Right atrium auricular region (tissue), 2 donors: Measurements from ENCODE around the gene UPK2. TPM values are rescaled to one million over a fixed set of nuclear protein-coding genes. Genes with fewer than 3 reads are reported as not detected.

ENCODE experiments used
- DNase-seq: peaks from one replicate; pipeline ENCODE4 v3.0.0-alpha.2; 2019; ENCODE audit warnings: low spot score
- H3K27ac ChIP-seq, 2 donors: fragments of 200-600 bp; sonication (generic); 1 replicate in 1 of 2; 2 replicates in 1 of 2; pipeline ENCODE4 v1.5.1; 2016 to 2019
- H3K27me3 ChIP-seq, 2 donors: fragments of 200-600 bp; sonication (generic); one replicate each; pipeline versions ENCODE4 v1.5.1 to v1.6.0; 2017 to 2019
- H3K36me3 ChIP-seq: fragments of 200-600 bp; sonication (generic); one replicate; pipeline ENCODE4 v1.5.1; 2016
- H3K4me1 ChIP-seq, 2 donors: fragments of 200-600 bp; sonication (generic); one replicate each; pipeline versions ENCODE4 v1.5.1 to v1.6.0; 2017 to 2019
- H3K4me3 ChIP-seq, 2 donors: fragments of 200-600 bp; sonication (generic); 1 replicate in 1 of 2; 2 replicates in 1 of 2; pipeline ENCODE4 v1.5.1; 2017 to 2019; ENCODE audit warnings: mild to moderate bottlenecking in 1 of 2, moderate library complexity in 1 of 2
- H3K9me3 ChIP-seq, 2 donors: fragments of 200-600 bp; sonication (generic); one replicate each; pipeline ENCODE4 v1.5.1; 2019
- total RNA-seq, 2 donors: library from RNA; depleted of rRNA; stranded (reverse); fragments of >200 nt; gene quantifications; one replicate each; pipeline ENCODE4 v1.1.0, GENCODE V29; 2016
- TF ChIP-seq, protein P1 (sequence below), 2 donors: fragments of 200-600 bp; sonication (generic); IDR thresholded peaks; one replicate each; pipeline ENCODE4 v1.5.1; 2019; ENCODE audit warnings: antibody characterized with exemption in 2 of 2

Gene UPK2
- total RNA-seq, 2 donors from 2014 or later: not detected

DNA sequence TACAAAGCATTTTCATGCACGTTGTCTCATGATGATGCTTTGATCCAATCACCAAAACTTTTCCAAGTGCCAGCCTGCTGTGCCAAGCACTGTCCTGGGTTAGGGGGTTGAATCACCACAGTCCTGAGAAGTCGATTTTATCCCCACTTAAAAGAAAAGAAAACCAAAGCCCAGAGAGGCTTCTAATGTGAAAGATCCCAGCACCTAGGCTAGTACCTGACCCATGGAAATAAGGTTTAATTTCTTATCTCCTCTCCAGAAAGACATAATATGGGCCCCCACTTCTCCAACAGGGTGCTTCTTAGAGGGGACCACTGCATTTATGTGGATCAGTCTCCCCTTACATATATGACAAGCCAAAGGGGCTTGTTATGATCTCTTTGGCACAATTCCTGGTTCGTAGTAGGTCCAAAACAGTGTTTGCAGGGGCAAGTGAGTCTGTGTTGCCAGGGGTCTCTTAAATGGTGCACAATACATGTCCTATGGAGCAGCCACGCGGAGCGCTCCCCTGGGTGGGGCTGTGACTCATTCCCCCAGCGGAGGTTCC lies 28.5 kb upstream of the UPK2 start:
- no peaks in the 10 kb centered on the region for H3K36me3 ChIP-seq
- H3K9me3 ChIP-seq: no peaks in the 10 kb centered on the region
- peak overlapping the region in 1 of 2 donors; percentile 82 for H3K4me3 ChIP-seq
- no peaks in the 10 kb centered on the region for H3K27me3 ChIP-seq
- TF ChIP-seq, protein P1, sequence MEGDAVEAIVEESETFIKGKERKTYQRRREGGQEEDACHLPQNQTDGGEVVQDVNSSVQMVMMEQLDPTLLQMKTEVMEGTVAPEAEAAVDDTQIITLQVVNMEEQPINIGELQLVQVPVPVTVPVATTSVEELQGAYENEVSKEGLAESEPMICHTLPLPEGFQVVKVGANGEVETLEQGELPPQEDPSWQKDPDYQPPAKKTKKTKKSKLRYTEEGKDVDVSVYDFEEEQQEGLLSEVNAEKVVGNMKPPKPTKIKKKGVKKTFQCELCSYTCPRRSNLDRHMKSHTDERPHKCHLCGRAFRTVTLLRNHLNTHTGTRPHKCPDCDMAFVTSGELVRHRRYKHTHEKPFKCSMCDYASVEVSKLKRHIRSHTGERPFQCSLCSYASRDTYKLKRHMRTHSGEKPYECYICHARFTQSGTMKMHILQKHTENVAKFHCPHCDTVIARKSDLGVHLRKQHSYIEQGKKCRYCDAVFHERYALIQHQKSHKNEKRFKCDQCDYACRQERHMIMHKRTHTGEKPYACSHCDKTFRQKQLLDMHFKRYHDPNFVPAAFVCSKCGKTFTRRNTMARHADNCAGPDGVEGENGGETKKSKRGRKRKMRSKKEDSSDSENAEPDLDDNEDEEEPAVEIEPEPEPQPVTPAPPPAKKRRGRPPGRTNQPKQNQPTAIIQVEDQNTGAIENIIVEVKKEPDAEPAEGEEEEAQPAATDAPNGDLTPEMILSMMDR (IDR thresholded peaks at IDR 0.05): no peak
- no peak for DNase-seq
- peak overlapping the region; percentile 98 to 99 for H3K27ac ChIP-seq
- peaks cover 0 to 51% of the 10 kb centered on the region in 2 donors for H3K4me1 ChIP-seq

- Histone ChIP-seq H3K27me3 (no peaks in the 10 kb centered on the region), H3K36me3 (no peaks in the 10 kb centered on the region), H3K4me3 (peak overlapping the region; percentile 59 to 82), H3K9me3 (no peaks in the 10 kb centered on the region), H3K4me1 (peaks cover 0 to 49% of the 10 kb centered on the region in 2 donors), H3K27ac (peak overlapping the region; percentile 98 to 99)
- peak; percentile 97 for DNase-seq
- TF ChIP-seq, protein P1 (IDR thresholded peaks at IDR 0.05): peak; percentile 88 to 94
These were observed 27.8 kb upstream of the UPK2 start for GRCh38 chr11:118928101-118928869.

- no peaks in the 10 kb centered on the region for H3K27me3 ChIP-seq
- no peak for DNase-seq
- H3K4me1 ChIP-seq: peaks cover 0 to 48% of the 10 kb centered on the region in 2 donors
- TF ChIP-seq, protein P1 (IDR thresholded peaks at IDR 0.05): no peak
- peak overlapping the region; percentile 98 to 99 for H3K27ac ChIP-seq
- H3K36me3 ChIP-seq: no peaks in the 10 kb centered on the region
- peak overlapping the region; percentile 59 to 82 for H3K4me3 ChIP-seq
- no peaks in the 10 kb centered on the region for H3K9me3 ChIP-seq
These were observed 27.1 kb upstream of the UPK2 start for GRCh38 chr11:118928870-118929500.

- H3K4me1 ChIP-seq: peaks cover 0 to 47% of the 10 kb centered on the region in 2 donors
- H3K27me3 ChIP-seq: no peaks in the 10 kb centered on the region
- TF ChIP-seq, protein P1 (IDR thresholded peaks at IDR 0.05): no peak
- no peaks in the 10 kb centered on the region for H3K9me3 ChIP-seq
- DNase-seq: peak; percentile 88
- H3K36me3 ChIP-seq: no peaks in the 10 kb centered on the region
- peak overlapping the region; percentile 59 to 82 for H3K4me3 ChIP-seq
- peak overlapping the region; percentile 98 to 99 for H3K27ac ChIP-seq
These were observed 26.5 kb upstream of the UPK2 start for GRCh38 chr11:118929501-118930093.

- DNase-seq: peak; percentile 89
- Histone ChIP-seq H3K4me1 (peaks cover 0 to 47% of the 10 kb centered on the region in 2 donors), H3K27me3 (no peaks in the 10 kb centered on the region), H3K4me3 (peak overlapping the region; percentile 59 to 82), H3K9me3 (no peaks in the 10 kb centered on the region), H3K36me3 (no peaks in the 10 kb centered on the region), H3K27ac (peak overlapping the region; percentile 98 to 99)
- TF ChIP-seq, protein P1 (IDR thresholded peaks at IDR 0.05): peak; percentile 90 to 98
These were observed 25.9 kb upstream of the UPK2 start for GRCh38 chr11:118930094-118930712.
